GM12878 (cell line): ENCODE measurements around the gene PRAC2. TPM values are rescaled to one million over a fixed set of nuclear protein-coding genes. Genes with fewer than 3 reads are reported as not detected.

Experiments
- ATAC-seq: fragments of 200-7000 bp; cut with Tn5 transposase; 3 replicates; pipeline ENCODE4 v1.9.1; 2020; ENCODE audit warnings: mild to moderate bottlenecking, moderate library complexity
- BruUV-seq: library from RNA; stranded (reverse); fragments of 400-500 nt; replicated peaks from 2 replicates; lab custom pipeline; 2021; lab: Mats Ljungman, UMichigan
- CTCF ChIA-PET: fragments of 300-600 bp; sonication (Branson Sonifier 250); formaldehyde crosslinking; extraction: SDS; loops from one replicate; lab custom pipeline; 2021; ENCODE audit warnings: inconsistent platforms; lab: Yijun Ruan, JAX
- POLR2A ChIA-PET: fragments of 350-600 bp; formaldehyde crosslinking; extraction: SDS; loops from one replicate; lab custom pipeline; 2021; ENCODE audit warnings: inconsistent platforms; lab: Charles Lee
- RAD21 ChIA-PET: fragments of 300-600 bp; sonication (Branson Sonifier 250); formaldehyde crosslinking; loops from one replicate; lab custom pipeline; 2023; ENCODE audit warnings: antibody characterized with exemption; ENCODE audit not compliant: unreplicated experiment; lab: Charles Lee
- SMC1A ChIA-PET: fragments of 300-600 bp; sonication (Branson Sonifier 250); formaldehyde crosslinking; loops from one replicate; lab custom pipeline; 2023; ENCODE audit not compliant: unreplicated experiment, uncharacterized antibody; lab: Charles Lee
- DNase-seq: peaks from one replicate; pipeline ENCODE4 v3.0.0-alpha.2; 2011; ENCODE audit warnings: low read depth, low spot score
- FAIRE-seq: peaks from 3 replicates; lab custom pipeline; 2011; peaks lifted over from hg19 to GRCh38; lab: Jason Lieb, UNC
- H2AFZ ChIP-seq: 2 replicates; pipeline ENCODE4 v1.6.0; 2011; ENCODE audit warnings: low read depth, low read length, control low read depth; ENCODE audit not compliant: control insufficient read depth
- H3K27ac ChIP-seq: 2 replicates; pipeline ENCODE4 v1.5.1; 2011; ENCODE audit warnings: control low read depth; ENCODE audit not compliant: control insufficient read depth, insufficient read depth
- H3K27me3 ChIP-seq, 2 experiments: replicated peaks in 1 of 2; 2 replicates each; pipeline versions ENCODE4 v1.6.0 to v1.6.1; 2011; ENCODE audit warnings: low read length in 1 of 2; ENCODE audit not compliant: control insufficient read depth in 2 of 2, insufficient read depth in 2 of 2
- H3K36me3 ChIP-seq, 2 experiments: 2 replicates each; pipeline ENCODE4 v1.5.1; 2011; ENCODE audit warnings: low read length in 1 of 2; ENCODE audit not compliant: control insufficient read depth in 2 of 2, insufficient read depth in 2 of 2
- H3K4me1 ChIP-seq: 2 replicates; pipeline ENCODE4 v1.6.1; 2011; ENCODE audit warnings: mild to moderate bottlenecking, low read length, moderate library complexity, mixed read lengths; ENCODE audit not compliant: control insufficient read depth, insufficient read depth
- H3K4me2 ChIP-seq: 2 replicates; pipeline ENCODE4 v1.6.0; 2011; ENCODE audit warnings: control low read depth; ENCODE audit not compliant: control insufficient read depth, insufficient read depth
- H3K4me3 ChIP-seq: fragments of 200-600 bp; sonication (generic); 2 replicates; pipeline ENCODE4 v1.5.1; 2016
- H3K79me2 ChIP-seq: 2 replicates; pipeline ENCODE4 v1.6.0; 2011; ENCODE audit warnings: low read length; ENCODE audit not compliant: control insufficient read depth, insufficient read depth
- H3K9ac ChIP-seq: 2 replicates; pipeline ENCODE4 v1.8.0; 2011; ENCODE audit warnings: low read length, control low read depth, mixed read lengths; ENCODE audit not compliant: control insufficient read depth, insufficient read depth
- H3K9me3 ChIP-seq: replicated peaks from 3 replicates; pipeline ENCODE4 v1.5.1; 2011; ENCODE audit warnings: mild to moderate bottlenecking, low read length; ENCODE audit not compliant: control insufficient read depth, insufficient read depth
- H4K20me1 ChIP-seq: 2 replicates; pipeline ENCODE4 v1.6.0; 2011; ENCODE audit not compliant: control insufficient read depth, insufficient read depth
- BRCA1 ChIP-seq: IDR thresholded peaks from 2 replicates; pipeline ENCODE4 v1.6.1; 2011; ENCODE audit warnings: low read depth, low read length, improper control_type of control experiment
- CBFB ChIP-seq: IDR thresholded peaks from 2 replicates; pipeline ENCODE4 v1.6.1; 2016; ENCODE audit warnings: antibody characterized with exemption, low read depth
- NFYB ChIP-seq: IDR thresholded peaks from 2 replicates; pipeline ENCODE4 v1.6.1; 2011; ENCODE audit warnings: low read depth, mild to moderate bottlenecking, low read length, improper control_type of control experiment, moderate library complexity; ENCODE audit not compliant: insufficient read depth
- RB1 ChIP-seq: fragments of 450-650 bp; formaldehyde crosslinking; IDR thresholded peaks from 2 replicates; pipeline ENCODE4 v1.6.1; 2017; ENCODE audit warnings: mild to moderate bottlenecking, borderline replicate concordance
- RFX5 ChIP-seq: IDR thresholded peaks from 2 replicates; pipeline ENCODE4 v1.6.1; 2011; ENCODE audit warnings: low read depth, low read length, improper control_type of control experiment
- TCF3 ChIP-seq: IDR thresholded peaks from 2 replicates; pipeline ENCODE4 v1.6.1; 2012; ENCODE audit warnings: low read depth, mild to moderate bottlenecking, low read length, borderline replicate concordance; ENCODE audit not compliant: insufficient read depth
- WGBS: methylation state at CpG from one replicate; pipeline ENCODE4 v1.1.6; 2016; ENCODE audit warnings: low lambda C conversion rate; ENCODE audit not compliant: insufficient replicate concordance, insufficient coverage; ENCODE audit errors: missing lambda C conversion rate; 5-methylcytosine and 5-hydroxymethylcytosine counted together
- in situ Hi-C: fragments of 300-500 bp; cut with MboI; formaldehyde crosslinking; loops from 9 replicates; pipeline ENCODE4 v1.14.3; 2018; ENCODE audit warnings: mixed read lengths
- intact Hi-C: fragments of 100-400 bp; cut with micrococcal nuclease; formaldehyde crosslinking; loops from one replicate; pipeline ENCODE4 v1.14.2; 2022; ENCODE audit not compliant: unreplicated experiment
- polyA plus RNA-seq, 11 experiments: library from polyadenylated mRNA; depleted of rRNA in 4 of 11; unstranded in 6 of 11; stranded (reverse) in 5 of 11; fragments of >200 nt; fragmentation: Nextera tagmentation in 4 of 11; fragmentation: Illumina TruSeq in 1 of 11; extraction: Ambion mirVana in 4 of 11; extraction: Trizol in 1 of 11; gene quantifications; 1 replicate in 1 of 11; 2 replicates in 10 of 11; pipeline versions ENCODE4 v1.2.1 to v1.2.3, GENCODE V29; 2011 to 2016; ENCODE audit warnings: inconsistent platforms in 2 of 11, missing spikeins in 2 of 11, low read depth in 1 of 11
- total RNA-seq, 4 experiments: library from RNA; depleted of rRNA in 3 of 4; stranded (reverse); fragments of >200 nt in 3 of 4; fragmentation: Illumina TruSeq in 1 of 4; extraction: Trizol in 1 of 4; gene quantifications; 2 replicates each; pipeline versions ENCODE4 v1.2.1 to v1.2.3, GENCODE V29; 2013 to 2021
- TF ChIP-seq, protein P1 (sequence below): IDR thresholded peaks from 2 replicates; pipeline ENCODE4 v1.6.1; 2011; ENCODE audit warnings: mild to moderate bottlenecking, low read depth, low read length, moderate library complexity; ENCODE audit not compliant: insufficient replicate concordance

PRAC2 gene
- total and polyA plus RNA-seq, 10 of the 15 experiments (the other 5 are each of a cell fraction or from before 2014, with no cell fraction given): 0.31 TPM; not detected in 9

GRCh38 chr17:48755356-48755755 lies 32.4 kb downstream of the PRAC2 start:
- Histone ChIP-seq H3K27ac (no peak overlapping the region), H3K36me3 (no peaks in the 10 kb centered on the region), H3K27me3 (peaks cover 23 to 28% of the 10 kb centered on the region in 2 experiments), H3K4me1 (no peaks in the 10 kb centered on the region), H2AFZ (no peak overlapping the region), H4K20me1 (peaks cover 2% of the 10 kb centered on the region; the same call in 1 of the 2 replicates), H3K4me3 (no peak overlapping the region), H3K4me2 (no peak overlapping the region), H3K9me3 (no peaks in the 10 kb centered on the region), H3K9ac (no peak overlapping the region), H3K79me2 (no peaks in the 10 kb centered on the region)
- DNase-seq (no peak), ATAC-seq (no peak), FAIRE-seq (no peak)
- ChIA-PET RAD21 (no interaction called here), POLR2A (no interaction called here), SMC1A (interaction anchor here (0.5 kb wide), 1 partner anchor 46 kb away, joined by 4 read pairs; no protein-coding TSS in a partner anchor), CTCF (interaction anchor here (0.9 kb wide), 1 partner anchor 76 kb away, joined by 3 read pairs; no protein-coding TSS in a partner anchor)
- in situ Hi-C loops (no loop called here), intact Hi-C loops (no loop called here)
- no TSS peak for BruUV-seq
- TF ChIP-seq TCF3: no peak
- TF ChIP-seq, protein P1, sequence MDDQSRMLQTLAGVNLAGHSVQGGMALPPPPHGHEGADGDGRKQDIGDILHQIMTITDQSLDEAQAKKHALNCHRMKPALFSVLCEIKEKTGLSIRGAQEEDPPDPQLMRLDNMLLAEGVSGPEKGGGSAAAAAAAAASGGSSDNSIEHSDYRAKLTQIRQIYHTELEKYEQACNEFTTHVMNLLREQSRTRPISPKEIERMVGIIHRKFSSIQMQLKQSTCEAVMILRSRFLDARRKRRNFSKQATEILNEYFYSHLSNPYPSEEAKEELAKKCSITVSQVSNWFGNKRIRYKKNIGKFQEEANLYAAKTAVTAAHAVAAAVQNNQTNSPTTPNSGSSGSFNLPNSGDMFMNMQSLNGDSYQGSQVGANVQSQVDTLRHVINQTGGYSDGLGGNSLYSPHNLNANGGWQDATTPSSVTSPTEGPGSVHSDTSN: no peak
- TF ChIP-seq NFYB: no peak
- TF ChIP-seq CBFB: no peak
- no peak for TF ChIP-seq RFX5
- TF ChIP-seq RB1: no peak
- no peak for TF ChIP-seq BRCA1
- WGBS: 14% methylated on average over 8 of the region's 8 CpGs
